Measurements from ENCODE around the gene BCL11B. TPM values are rescaled to one million over a fixed set of nuclear protein-coding genes. Genes with fewer than 3 reads are reported as not detected.

BCL11B gene
- total and polyA plus RNA-seq, 2 of the 8 experiments (the other 6 are each of a cell fraction or from before 2014, with no cell fraction given): 0.63 to 5.9 TPM

DNA sequence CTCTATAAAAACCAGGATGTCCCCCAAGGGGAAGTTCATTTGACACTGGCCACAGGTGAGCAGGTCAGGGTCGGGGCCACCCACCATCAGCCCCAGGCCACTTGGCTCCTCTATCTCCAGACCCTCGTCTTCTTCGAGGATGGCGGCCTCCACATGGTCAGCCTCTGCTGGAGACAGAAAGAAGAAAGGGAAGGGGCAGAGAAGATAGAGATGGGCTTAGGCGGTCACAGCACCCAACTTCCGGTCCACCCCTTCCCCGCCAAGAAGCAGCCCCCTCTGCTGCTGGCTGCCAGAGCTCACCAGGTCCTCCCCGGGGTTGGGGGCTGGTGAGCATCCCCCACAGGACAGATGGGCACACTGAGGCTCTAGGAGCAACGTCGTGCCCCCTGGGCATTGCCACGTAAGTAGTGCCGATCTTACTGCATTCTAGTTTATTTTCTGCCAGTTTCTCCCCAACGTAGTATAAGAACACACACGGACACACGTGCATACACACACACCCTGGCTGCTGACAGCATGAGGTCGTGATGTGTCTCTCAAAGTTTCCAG lies 14.2 kb downstream of the BCL11B start (continued):
- TF ChIP-seq, protein P1, sequence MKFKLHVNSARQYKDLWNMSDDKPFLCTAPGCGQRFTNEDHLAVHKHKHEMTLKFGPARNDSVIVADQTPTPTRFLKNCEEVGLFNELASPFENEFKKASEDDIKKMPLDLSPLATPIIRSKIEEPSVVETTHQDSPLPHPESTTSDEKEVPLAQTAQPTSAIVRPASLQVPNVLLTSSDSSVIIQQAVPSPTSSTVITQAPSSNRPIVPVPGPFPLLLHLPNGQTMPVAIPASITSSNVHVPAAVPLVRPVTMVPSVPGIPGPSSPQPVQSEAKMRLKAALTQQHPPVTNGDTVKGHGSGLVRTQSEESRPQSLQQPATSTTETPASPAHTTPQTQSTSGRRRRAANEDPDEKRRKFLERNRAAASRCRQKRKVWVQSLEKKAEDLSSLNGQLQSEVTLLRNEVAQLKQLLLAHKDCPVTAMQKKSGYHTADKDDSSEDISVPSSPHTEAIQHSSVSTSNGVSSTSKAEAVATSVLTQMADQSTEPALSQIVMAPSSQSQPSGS (IDR thresholded peaks at IDR 0.05; ENCODE audit: low read length): no peak

All from H1 (cell line).